ENCODE data around the gene CARF. TPM values are rescaled to one million over a fixed set of nuclear protein-coding genes. Genes with fewer than 3 reads are reported as not detected.

Gene CARF
- total and polyA plus RNA-seq, 2 of the 13 experiments (the other 11 are each of a cell fraction or from before 2014, with no cell fraction given), result 3.0 to 5.4 TPM

DNA sequence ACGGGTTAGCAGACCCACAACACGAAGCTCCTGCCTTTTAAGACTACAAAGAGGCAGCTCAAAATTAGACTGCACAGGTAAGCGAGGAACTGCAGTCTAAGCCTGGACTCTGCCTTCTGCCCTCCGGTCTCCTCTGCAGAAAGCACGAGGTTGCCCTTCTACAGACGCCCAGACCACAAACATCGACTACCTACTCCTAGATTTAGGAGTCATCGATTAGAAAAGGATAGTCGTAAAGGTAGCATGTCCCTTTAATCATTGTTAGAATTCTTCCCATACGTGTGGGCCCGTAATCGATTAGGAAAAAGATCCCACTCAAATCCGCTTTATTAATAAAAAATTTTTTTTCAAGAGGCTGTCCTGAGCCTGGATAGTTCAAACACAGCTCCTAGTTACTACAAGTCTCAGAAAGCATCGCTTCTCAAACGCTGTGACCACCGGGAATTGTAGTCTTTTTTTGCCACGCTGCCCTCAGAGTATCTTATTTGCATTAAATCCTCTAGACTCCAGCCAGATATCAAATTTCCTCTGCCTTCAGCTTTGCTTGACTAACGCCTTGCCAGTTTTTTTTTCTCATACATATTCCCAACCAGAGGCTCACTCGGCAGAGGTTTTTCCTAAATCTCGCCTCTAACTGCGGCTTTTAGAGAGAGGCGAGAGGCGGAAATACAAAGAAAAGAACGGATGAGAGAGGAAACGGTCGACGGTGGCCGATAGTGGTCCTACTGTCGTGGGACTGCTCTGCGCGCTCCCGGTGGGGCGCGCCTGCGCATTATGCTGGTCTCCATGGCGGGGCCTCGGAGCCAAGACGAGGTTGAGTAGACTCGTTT is at the start of gene CARF, which contains the start of gene WDR12 (continued):
- TF ChIP-seq, protein P1, sequence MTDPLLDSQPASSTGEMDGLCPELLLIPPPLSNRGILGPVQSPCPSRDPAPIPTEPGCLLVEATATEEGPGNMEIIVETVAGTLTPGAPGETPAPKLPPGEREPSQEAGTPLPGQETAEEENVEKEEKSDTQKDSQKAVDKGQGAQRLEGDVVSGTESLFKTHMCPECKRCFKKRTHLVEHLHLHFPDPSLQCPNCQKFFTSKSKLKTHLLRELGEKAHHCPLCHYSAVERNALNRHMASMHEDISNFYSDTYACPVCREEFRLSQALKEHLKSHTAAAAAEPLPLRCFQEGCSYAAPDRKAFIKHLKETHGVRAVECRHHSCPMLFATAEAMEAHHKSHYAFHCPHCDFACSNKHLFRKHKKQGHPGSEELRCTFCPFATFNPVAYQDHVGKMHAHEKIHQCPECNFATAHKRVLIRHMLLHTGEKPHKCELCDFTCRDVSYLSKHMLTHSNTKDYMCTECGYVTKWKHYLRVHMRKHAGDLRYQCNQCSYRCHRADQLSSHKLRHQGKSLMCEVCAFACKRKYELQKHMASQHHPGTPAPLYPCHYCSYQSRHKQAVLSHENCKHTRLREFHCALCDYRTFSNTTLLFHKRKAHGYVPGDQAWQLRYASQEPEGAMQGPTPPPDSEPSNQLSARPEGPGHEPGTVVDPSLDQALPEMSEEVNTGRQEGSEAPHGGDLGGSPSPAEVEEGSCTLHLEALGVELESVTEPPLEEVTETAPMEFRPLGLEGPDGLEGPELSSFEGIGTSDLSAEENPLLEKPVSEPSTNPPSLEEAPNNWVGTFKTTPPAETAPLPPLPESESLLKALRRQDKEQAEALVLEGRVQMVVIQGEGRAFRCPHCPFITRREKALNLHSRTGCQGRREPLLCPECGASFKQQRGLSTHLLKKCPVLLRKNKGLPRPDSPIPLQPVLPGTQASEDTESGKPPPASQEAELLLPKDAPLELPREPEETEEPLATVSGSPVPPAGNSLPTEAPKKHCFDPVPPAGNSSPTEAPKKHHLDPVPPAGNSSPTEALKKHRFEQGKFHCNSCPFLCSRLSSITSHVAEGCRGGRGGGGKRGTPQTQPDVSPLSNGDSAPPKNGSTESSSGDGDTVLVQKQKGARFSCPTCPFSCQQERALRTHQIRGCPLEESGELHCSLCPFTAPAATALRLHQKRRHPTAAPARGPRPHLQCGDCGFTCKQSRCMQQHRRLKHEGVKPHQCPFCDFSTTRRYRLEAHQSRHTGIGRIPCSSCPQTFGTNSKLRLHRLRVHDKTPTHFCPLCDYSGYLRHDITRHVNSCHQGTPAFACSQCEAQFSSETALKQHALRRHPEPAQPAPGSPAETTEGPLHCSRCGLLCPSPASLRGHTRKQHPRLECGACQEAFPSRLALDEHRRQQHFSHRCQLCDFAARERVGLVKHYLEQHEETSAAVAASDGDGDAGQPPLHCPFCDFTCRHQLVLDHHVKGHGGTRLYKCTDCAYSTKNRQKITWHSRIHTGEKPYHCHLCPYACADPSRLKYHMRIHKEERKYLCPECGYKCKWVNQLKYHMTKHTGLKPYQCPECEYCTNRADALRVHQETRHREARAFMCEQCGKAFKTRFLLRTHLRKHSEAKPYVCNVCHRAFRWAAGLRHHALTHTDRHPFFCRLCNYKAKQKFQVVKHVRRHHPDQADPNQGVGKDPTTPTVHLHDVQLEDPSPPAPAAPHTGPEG (CRISPR knock-in tag; IDR thresholded peaks at IDR 0.05), result no peak; the same call in 1 of the 2 replicates
- TF ChIP-seq ZFYVE20 (CRISPR knock-in tag; IDR thresholded peaks at IDR 0.05; ENCODE audit: borderline replicate concordance, low read depth), result no peak
- TF ChIP-seq IKZF4 (CRISPR knock-in tag; IDR thresholded peaks at IDR 0.05; ENCODE audit: borderline replicate concordance, low read depth, not compliant biosample characterization), result no peak
- no peak for TF ChIP-seq ZNF879 (CRISPR knock-in tag; IDR thresholded peaks at IDR 0.05)
- no peak for TF ChIP-seq CBX2 (IDR thresholded peaks at IDR 0.05; ENCODE audit: low read depth, low read length)
- TF ChIP-seq CBX2 (CRISPR knock-in tag; IDR thresholded peaks at IDR 0.05; ENCODE audit: low read depth), result no peak
- TF ChIP-seq, protein P2, sequence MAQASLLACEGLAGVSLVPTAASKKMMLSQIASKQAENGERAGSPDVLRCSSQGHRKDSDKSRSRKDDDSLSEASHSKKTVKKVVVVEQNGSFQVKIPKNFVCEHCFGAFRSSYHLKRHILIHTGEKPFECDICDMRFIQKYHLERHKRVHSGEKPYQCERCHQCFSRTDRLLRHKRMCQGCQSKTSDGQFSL (CRISPR knock-in tag; IDR thresholded peaks at IDR 0.05), result no peak
- no peak; the same call in 1 of the 2 replicates for TF ChIP-seq ZBTB8A (CRISPR knock-in tag; IDR thresholded peaks at IDR 0.05; ENCODE audit: borderline replicate concordance, low read depth)
- TF ChIP-seq NCOA2 (CRISPR knock-in tag; IDR thresholded peaks at IDR 0.05), result no peak; the same call in 1 of the 2 replicates
- TF ChIP-seq SIN3B (IDR thresholded peaks at IDR 0.05; ENCODE audit: low read length), result no peak; the same call in 1 of the 2 replicates
- TF ChIP-seq KAT2B (IDR thresholded peaks at IDR 0.05; ENCODE audit: borderline replicate concordance, low read depth, low read length), result no peak
- no peak for TF ChIP-seq ZNF451 (CRISPR knock-in tag; IDR thresholded peaks at IDR 0.05)
- no peak for TF ChIP-seq NFE2L1 (CRISPR knock-in tag; IDR thresholded peaks at IDR 0.05; ENCODE audit: borderline replicate concordance)
- no peak for TF ChIP-seq GTF3A (CRISPR knock-in tag; conservative IDR thresholded peaks at IDR 0.05)
- peak; percentile 82 for TF ChIP-seq YY1 (IDR thresholded peaks at IDR 0.05; ENCODE audit: insufficient read depth, insufficient replicate concordance, low read depth, low read length)
- TF ChIP-seq, protein P3, sequence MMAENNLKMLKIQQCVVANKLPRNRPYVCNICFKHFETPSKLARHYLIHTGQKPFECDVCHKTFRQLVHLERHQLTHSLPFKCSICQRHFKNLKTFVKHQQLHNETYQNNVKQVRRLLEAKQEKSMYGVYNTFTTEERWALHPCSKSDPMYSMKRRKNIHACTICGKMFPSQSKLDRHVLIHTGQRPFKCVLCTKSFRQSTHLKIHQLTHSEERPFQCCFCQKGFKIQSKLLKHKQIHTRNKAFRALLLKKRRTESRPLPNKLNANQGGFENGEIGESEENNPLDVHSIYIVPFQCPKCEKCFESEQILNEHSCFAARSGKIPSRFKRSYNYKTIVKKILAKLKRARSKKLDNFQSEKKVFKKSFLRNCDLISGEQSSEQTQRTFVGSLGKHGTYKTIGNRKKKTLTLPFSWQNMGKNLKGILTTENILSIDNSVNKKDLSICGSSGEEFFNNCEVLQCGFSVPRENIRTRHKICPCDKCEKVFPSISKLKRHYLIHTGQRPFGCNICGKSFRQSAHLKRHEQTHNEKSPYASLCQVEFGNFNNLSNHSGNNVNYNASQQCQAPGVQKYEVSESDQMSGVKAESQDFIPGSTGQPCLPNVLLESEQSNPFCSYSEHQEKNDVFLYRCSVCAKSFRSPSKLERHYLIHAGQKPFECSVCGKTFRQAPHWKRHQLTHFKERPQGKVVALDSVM (CRISPR knock-in tag; IDR thresholded peaks at IDR 0.05), result peak; percentile 20; the same call in 1 of the 2 replicates
- TF ChIP-seq, protein P4, sequence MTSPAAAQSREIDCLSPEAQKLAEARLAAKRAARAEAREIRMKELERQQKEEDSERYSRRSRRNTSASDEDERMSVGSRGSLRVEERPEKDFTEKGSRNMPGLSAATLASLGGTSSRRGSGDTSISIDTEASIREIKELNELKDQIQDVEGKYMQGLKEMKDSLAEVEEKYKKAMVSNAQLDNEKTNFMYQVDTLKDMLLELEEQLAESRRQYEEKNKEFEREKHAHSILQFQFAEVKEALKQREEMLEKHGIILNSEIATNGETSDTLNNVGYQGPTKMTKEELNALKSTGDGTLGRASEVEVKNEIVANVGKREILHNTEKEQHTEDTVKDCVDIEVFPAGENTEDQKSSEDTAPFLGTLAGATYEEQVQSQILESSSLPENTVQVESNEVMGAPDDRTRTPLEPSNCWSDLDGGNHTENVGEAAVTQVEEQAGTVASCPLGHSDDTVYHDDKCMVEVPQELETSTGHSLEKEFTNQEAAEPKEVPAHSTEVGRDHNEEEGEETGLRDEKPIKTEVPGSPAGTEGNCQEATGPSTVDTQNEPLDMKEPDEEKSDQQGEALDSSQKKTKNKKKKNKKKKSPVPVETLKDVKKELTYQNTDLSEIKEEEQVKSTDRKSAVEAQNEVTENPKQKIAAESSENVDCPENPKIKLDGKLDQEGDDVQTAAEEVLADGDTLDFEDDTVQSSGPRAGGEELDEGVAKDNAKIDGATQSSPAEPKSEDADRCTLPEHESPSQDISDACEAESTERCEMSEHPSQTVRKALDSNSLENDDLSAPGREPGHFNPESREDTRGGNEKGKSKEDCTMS (CRISPR knock-in tag; conservative IDR thresholded peaks at IDR 0.05), result no peak
- no peak for TF ChIP-seq CENPX (CRISPR knock-in tag; IDR thresholded peaks at IDR 0.05)

Data from HepG2 (cell line).